IMR-90 (cell line): ENCODE results near the gene NCOA5. TPM values are rescaled to one million over a fixed set of nuclear protein-coding genes. Genes with fewer than 3 reads are reported as not detected.

ENCODE experiments used
- ATAC-seq: fragments of 200-7000 bp; cut with Tn5 transposase; 2 replicates; pipeline ENCODE4 v1.9.1; 2020; ENCODE audit warnings: low read depth, mild to moderate bottlenecking, moderate library complexity
- BruUV-seq: library from RNA; stranded (reverse); fragments of 400-500 nt; replicated peaks from 2 replicates; lab custom pipeline; 2021; lab: Mats Ljungman, UMichigan
- CTCF ChIA-PET: fragments of 300-600 bp; formaldehyde crosslinking; extraction: SDS; loops from one replicate; lab custom pipeline; 2021; ENCODE audit warnings: antibody characterized with exemption; lab: Yijun Ruan, JAX
- POLR2A ChIA-PET: fragments of 300-600 bp; sonication (Branson Sonifier 250); formaldehyde crosslinking; loops from one replicate; lab custom pipeline; 2022; ENCODE audit warnings: antibody characterized with exemption; ENCODE audit not compliant: unreplicated experiment; lab: Charles Lee
- DNase-seq: peaks from one replicate; pipeline ENCODE4 v3.0.0; 2013
- H2AFZ ChIP-seq: replicated peaks from 2 replicates; pipeline ENCODE3; 2013; ENCODE audit warnings: low read length, mild to moderate bottlenecking; ENCODE audit not compliant: poor library complexity
- H2AK5ac ChIP-seq: 2 replicates; pipeline ENCODE4 v1.6.1; 2013; ENCODE audit warnings: low read depth, low read length, inconsistent platforms
- H2AK9ac ChIP-seq: replicated peaks from 2 replicates; pipeline ENCODE3; 2013; ENCODE audit warnings: mild to moderate bottlenecking, low read depth, low read length, moderate library complexity; ENCODE audit not compliant: poor library complexity
- H2BK120ac ChIP-seq: 2 replicates; pipeline ENCODE4 v1.6.1; 2013; ENCODE audit warnings: low read depth, low read length, inconsistent platforms
- H2BK15ac ChIP-seq: 3 replicates; pipeline ENCODE4 v1.6.1; 2013; ENCODE audit warnings: low read depth, low read length, inconsistent platforms
- H2BK20ac ChIP-seq: 2 replicates; pipeline ENCODE4 v1.6.1; 2013; ENCODE audit warnings: low read depth, mild to moderate bottlenecking, inconsistent platforms, low read length, moderate library complexity
- H2BK5ac ChIP-seq: 2 replicates; pipeline ENCODE4 v1.6.1; 2013; ENCODE audit warnings: mild to moderate bottlenecking, low read depth, low read length, inconsistent platforms; ENCODE audit not compliant: poor library complexity, severe bottlenecking
- H3K14ac ChIP-seq: replicated peaks from 2 replicates; pipeline ENCODE4 v1.6.1; 2013; ENCODE audit warnings: low read depth, low read length, inconsistent platforms
- H3K18ac ChIP-seq: 2 replicates; pipeline ENCODE4 v1.6.1; 2013; ENCODE audit warnings: low read depth, low read length, control low read depth
- H3K23ac ChIP-seq: 2 replicates; pipeline ENCODE4 v1.6.1; 2013; ENCODE audit warnings: low read depth, low read length, inconsistent platforms
- H3K27ac ChIP-seq: 2 replicates; pipeline ENCODE4 v1.5.1; 2013; ENCODE audit warnings: mild to moderate bottlenecking, control low read depth, low read length; ENCODE audit not compliant: insufficient read depth
- H3K27me3 ChIP-seq: 2 replicates; pipeline ENCODE4 v1.6.1; 2013; ENCODE audit warnings: low read length; ENCODE audit not compliant: control insufficient read depth, insufficient read depth
- H3K36me3 ChIP-seq: 2 replicates; pipeline ENCODE4 v1.6.1; 2013; ENCODE audit warnings: low read length, mixed read lengths; ENCODE audit not compliant: control insufficient read depth, insufficient read depth
- H3K4ac ChIP-seq: 2 replicates; pipeline ENCODE4 v1.6.1; 2013; ENCODE audit warnings: low read depth, low read length, inconsistent platforms
- H3K4me1 ChIP-seq: 2 replicates; pipeline ENCODE4 v1.6.1; 2013; ENCODE audit warnings: low read length, mixed read lengths; ENCODE audit not compliant: control insufficient read depth, insufficient read depth
- H3K4me2 ChIP-seq: 2 replicates; pipeline ENCODE4 v1.6.1; 2013; ENCODE audit warnings: low read depth, mild to moderate bottlenecking, control low read depth, low read length, moderate library complexity
- H3K4me3 ChIP-seq: 2 replicates; pipeline ENCODE4 v1.5.1; 2013; ENCODE audit warnings: low read depth, mild to moderate bottlenecking, control low read depth, low read length, moderate library complexity; ENCODE audit not compliant: insufficient read depth
- H3K56ac ChIP-seq: 2 replicates; pipeline ENCODE4 v1.6.1; 2013; ENCODE audit warnings: low read length, inconsistent platforms; ENCODE audit not compliant: insufficient read depth; ENCODE audit errors: extremely low read depth
- H3K79me1 ChIP-seq, 2 experiments: 2 replicates each; pipeline ENCODE4 v1.6.1; 2013; ENCODE audit warnings: low read length in 2 of 2, inconsistent platforms in 1 of 2, low read depth in 1 of 2
- H3K9ac ChIP-seq: 2 replicates; pipeline ENCODE4 v1.6.1; 2013; ENCODE audit warnings: low read depth, low read length, control low read depth
- H3K9me1 ChIP-seq: 2 replicates; pipeline ENCODE4 v1.6.1; 2013; ENCODE audit warnings: low read length, inconsistent platforms; ENCODE audit not compliant: insufficient read depth
- H3K9me3 ChIP-seq: 2 replicates; pipeline ENCODE4 v1.6.1; 2013; ENCODE audit warnings: low read length; ENCODE audit not compliant: control insufficient read depth, insufficient read depth
- H4K20me1 ChIP-seq: 2 replicates; pipeline ENCODE4 v1.6.1; 2013; ENCODE audit warnings: low read length, inconsistent platforms; ENCODE audit not compliant: insufficient read depth
- H4K5ac ChIP-seq: 2 replicates; pipeline ENCODE4 v1.6.1; 2013; ENCODE audit warnings: mild to moderate bottlenecking, low read depth, low read length, control low read depth
- H4K8ac ChIP-seq, 2 experiments: 2 replicates each; pipeline ENCODE4 v1.6.1; 2013; ENCODE audit warnings: low read depth in 2 of 2, low read length in 2 of 2, control low read depth in 1 of 2, inconsistent platforms in 1 of 2
- H4K91ac ChIP-seq: 2 replicates; pipeline ENCODE4 v1.6.1; 2013; ENCODE audit warnings: low read depth, low read length, inconsistent platforms; ENCODE audit not compliant: insufficient read depth
- BHLHE40 ChIP-seq: fragments of 150-350 bp; IDR thresholded peaks from 2 replicates; pipeline ENCODE4 v1.6.1; 2016; ENCODE audit warnings: mild to moderate bottlenecking, low read depth, low read length
- CEBPB ChIP-seq: IDR thresholded peaks from 2 replicates; pipeline ENCODE4 v1.6.1; 2012; ENCODE audit warnings: low read depth, low read length, improper control_type of control experiment
- CHD1 ChIP-seq: IDR thresholded peaks from 2 replicates; pipeline ENCODE4 v1.6.1; 2012; ENCODE audit warnings: low read depth, low read length, improper control_type of control experiment
- FOS ChIP-seq: fragments of 150-350 bp; IDR thresholded peaks from 2 replicates; pipeline ENCODE4 v1.6.1; 2016; ENCODE audit warnings: low read depth, low read length
- MAFK ChIP-seq: IDR thresholded peaks from 2 replicates; pipeline ENCODE4 v1.6.1; 2012; ENCODE audit warnings: low read depth, low read length, improper control_type of control experiment
- MAZ ChIP-seq: IDR thresholded peaks from 2 replicates; pipeline ENCODE4 v1.6.1; 2012; ENCODE audit warnings: low read depth, mild to moderate bottlenecking, low read length, improper control_type of control experiment, moderate library complexity, borderline replicate concordance
- MXI1 ChIP-seq: IDR thresholded peaks from 2 replicates; pipeline ENCODE4 v1.6.1; 2012; ENCODE audit warnings: low read depth, mild to moderate bottlenecking, low read length, moderate library complexity, borderline replicate concordance
- NFE2L2 ChIP-seq: fragments of 150-350 bp; IDR thresholded peaks from 2 replicates; pipeline ENCODE4 v1.6.1; 2016; ENCODE audit warnings: low read depth, mild to moderate bottlenecking, low read length
- POLR2A ChIP-seq: IDR thresholded peaks from 2 replicates; pipeline ENCODE4 v1.6.1; 2012; ENCODE audit warnings: mild to moderate bottlenecking, low read depth, low read length
- RAD21 ChIP-seq: IDR thresholded peaks from 2 replicates; pipeline ENCODE4 v1.6.1; 2012; ENCODE audit warnings: low read length, improper control_type of control experiment
- RCOR1 ChIP-seq: IDR thresholded peaks from 2 replicates; pipeline ENCODE4 v1.6.1; 2012; ENCODE audit warnings: mild to moderate bottlenecking, low read length, improper control_type of control experiment; ENCODE audit not compliant: insufficient replicate concordance
- RFX5 ChIP-seq: IDR thresholded peaks from 2 replicates; pipeline ENCODE4 v1.8.0; 2012; ENCODE audit warnings: low read depth, mild to moderate bottlenecking, low read length, moderate library complexity
- SMC3 ChIP-seq: fragments of 150-350 bp; IDR thresholded peaks from 2 replicates; pipeline ENCODE4 v1.6.1; 2016; ENCODE audit warnings: low read depth, mild to moderate bottlenecking, antibody characterized with exemption, low read length, moderate library complexity
- WGBS, 2 experiments: methylation state at CpG; one replicate each; pipeline versions ENCODE4 v1.1.5 to v1.1.7; 2013; ENCODE audit warnings: missing lambda C conversion rate in 2 of 2; ENCODE audit not compliant: insufficient read length in 1 of 2; ENCODE audit errors: extremely low coverage in 2 of 2; 5-methylcytosine and 5-hydroxymethylcytosine counted together
- dilution Hi-C: fragments of 300-500 bp; cut with HindIII; formaldehyde crosslinking; loops from one replicate; pipeline ENCODE4 v1.14.3; 2018; ENCODE audit warnings: low sequenced_read_pairs; ENCODE audit not compliant: unreplicated experiment
- in situ Hi-C: fragments of 300-500 bp; cut with MboI; formaldehyde crosslinking; loops from 3 replicates; pipeline ENCODE4 v1.14.3; 2019; ENCODE audit warnings: low sequenced_read_pairs, inconsistent platforms, mixed read lengths
- intact Hi-C: fragments of 100-400 bp; cut with micrococcal nuclease; formaldehyde crosslinking; loops from 2 replicates; pipeline ENCODE4 v1.10.0; 2022
- polyA plus RNA-seq, 3 experiments: library from polyadenylated mRNA; depleted of rRNA; stranded (reverse); fragments of >200 nt; gene quantifications; 2 replicates each; pipeline ENCODE4 v1.2.3, GENCODE V29; 2012; ENCODE audit warnings: low replicate concordance in 1 of 3
- total RNA-seq: library from RNA; depleted of rRNA; stranded (reverse); fragments of >200 nt; gene quantifications from 2 replicates; pipeline ENCODE4 v1.2.3, GENCODE V29; 2012
- TF ChIP-seq, protein P1 (sequence below): fragments of 150-350 bp; IDR thresholded peaks from 2 replicates; pipeline ENCODE4 v1.6.1; 2016; ENCODE audit warnings: low read depth, mild to moderate bottlenecking, low read length, moderate library complexity, borderline replicate concordance
- TF ChIP-seq, protein P2 (sequence below): conservative IDR thresholded peaks from 2 replicates; pipeline ENCODE4 v1.5.1; 2012; ENCODE audit warnings: mild to moderate bottlenecking, low read depth, low read length, improper control_type of control experiment
- TF ChIP-seq, protein P3 (sequence below): fragments of 150-350 bp; IDR thresholded peaks from 2 replicates; pipeline ENCODE4 v1.6.1; 2017; ENCODE audit warnings: mild to moderate bottlenecking, antibody characterized with exemption, low read length, low read depth

The NCOA5 gene
- total and polyA plus RNA-seq, 2 of the 4 experiments (the other 2 are of a cell fraction), result 17.4 to 20.6 TPM

DNA sequence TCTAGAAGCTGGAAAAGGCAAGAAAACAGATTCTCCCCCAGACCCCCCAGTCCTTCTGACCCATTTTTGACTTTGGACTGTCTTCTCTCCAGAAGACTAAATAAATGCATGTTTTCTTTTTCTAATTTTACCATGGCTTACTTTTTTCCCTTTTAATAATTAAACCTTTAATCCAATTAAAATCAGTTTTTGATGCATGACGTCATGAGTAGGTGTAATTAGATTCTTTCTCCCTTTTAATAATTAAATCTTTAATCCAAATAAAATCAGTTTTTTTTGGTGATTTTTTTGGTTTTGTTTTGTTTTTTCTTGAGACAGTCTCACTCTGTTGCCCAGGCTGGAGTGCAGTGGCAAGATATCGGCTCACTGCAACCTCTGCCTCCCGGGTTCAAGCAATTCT is 13.2 kb upstream of the NCOA5 start:
- H3K4me2 ChIP-seq, result no peak overlapping the region
- no peaks in the 10 kb centered on the region for H3K4me1 ChIP-seq
- DNase-seq (no peak), ATAC-seq (no peak)
- no peak overlapping the region for H3K23ac ChIP-seq
- H4K5ac ChIP-seq, result no peak overlapping the region
- no peak overlapping the region for H3K9ac ChIP-seq
- H2AK5ac ChIP-seq, result no peak overlapping the region
- H3K56ac ChIP-seq, result no peak overlapping the region
- H3K27me3 ChIP-seq, result peaks cover 22% of the 10 kb centered on the region
- no peak overlapping the region for H4K8ac ChIP-seq
- intact Hi-C loops (no loop called here), dilution Hi-C loops (no loop called here), in situ Hi-C loops (no loop called here)
- H3K14ac ChIP-seq, result no peak overlapping the region
- no peak overlapping the region for H3K27ac ChIP-seq
- BruUV-seq, result no TSS peak
- H3K9me3 ChIP-seq, result peaks cover 3% of the 10 kb centered on the region; the same call in 1 of the 2 replicates
- WGBS, 2 experiments, result no CpG with 5 or more reads among the region's 3 CpGs
- H2BK5ac ChIP-seq, result no peak overlapping the region
- no peak overlapping the region for H2BK15ac ChIP-seq
- TF ChIP-seq RCOR1 (no peak), FOS (no peak), CHD1 (no peak), MAFK (no peak), RFX5 (no peak), BHLHE40 (no peak), CEBPB (no peak), NFE2L2 (no peak), MXI1 (no peak), MAZ (no peak), SMC3 (no peak), RAD21 (no peak), POLR2A (no peak)
- TF ChIP-seq, protein P1, sequence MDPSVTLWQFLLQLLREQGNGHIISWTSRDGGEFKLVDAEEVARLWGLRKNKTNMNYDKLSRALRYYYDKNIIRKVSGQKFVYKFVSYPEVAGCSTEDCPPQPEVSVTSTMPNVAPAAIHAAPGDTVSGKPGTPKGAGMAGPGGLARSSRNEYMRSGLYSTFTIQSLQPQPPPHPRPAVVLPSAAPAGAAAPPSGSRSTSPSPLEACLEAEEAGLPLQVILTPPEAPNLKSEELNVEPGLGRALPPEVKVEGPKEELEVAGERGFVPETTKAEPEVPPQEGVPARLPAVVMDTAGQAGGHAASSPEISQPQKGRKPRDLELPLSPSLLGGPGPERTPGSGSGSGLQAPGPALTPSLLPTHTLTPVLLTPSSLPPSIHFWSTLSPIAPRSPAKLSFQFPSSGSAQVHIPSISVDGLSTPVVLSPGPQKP, result no peak
- TF ChIP-seq, protein P2, sequence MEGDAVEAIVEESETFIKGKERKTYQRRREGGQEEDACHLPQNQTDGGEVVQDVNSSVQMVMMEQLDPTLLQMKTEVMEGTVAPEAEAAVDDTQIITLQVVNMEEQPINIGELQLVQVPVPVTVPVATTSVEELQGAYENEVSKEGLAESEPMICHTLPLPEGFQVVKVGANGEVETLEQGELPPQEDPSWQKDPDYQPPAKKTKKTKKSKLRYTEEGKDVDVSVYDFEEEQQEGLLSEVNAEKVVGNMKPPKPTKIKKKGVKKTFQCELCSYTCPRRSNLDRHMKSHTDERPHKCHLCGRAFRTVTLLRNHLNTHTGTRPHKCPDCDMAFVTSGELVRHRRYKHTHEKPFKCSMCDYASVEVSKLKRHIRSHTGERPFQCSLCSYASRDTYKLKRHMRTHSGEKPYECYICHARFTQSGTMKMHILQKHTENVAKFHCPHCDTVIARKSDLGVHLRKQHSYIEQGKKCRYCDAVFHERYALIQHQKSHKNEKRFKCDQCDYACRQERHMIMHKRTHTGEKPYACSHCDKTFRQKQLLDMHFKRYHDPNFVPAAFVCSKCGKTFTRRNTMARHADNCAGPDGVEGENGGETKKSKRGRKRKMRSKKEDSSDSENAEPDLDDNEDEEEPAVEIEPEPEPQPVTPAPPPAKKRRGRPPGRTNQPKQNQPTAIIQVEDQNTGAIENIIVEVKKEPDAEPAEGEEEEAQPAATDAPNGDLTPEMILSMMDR, result no peak
- TF ChIP-seq, protein P3, sequence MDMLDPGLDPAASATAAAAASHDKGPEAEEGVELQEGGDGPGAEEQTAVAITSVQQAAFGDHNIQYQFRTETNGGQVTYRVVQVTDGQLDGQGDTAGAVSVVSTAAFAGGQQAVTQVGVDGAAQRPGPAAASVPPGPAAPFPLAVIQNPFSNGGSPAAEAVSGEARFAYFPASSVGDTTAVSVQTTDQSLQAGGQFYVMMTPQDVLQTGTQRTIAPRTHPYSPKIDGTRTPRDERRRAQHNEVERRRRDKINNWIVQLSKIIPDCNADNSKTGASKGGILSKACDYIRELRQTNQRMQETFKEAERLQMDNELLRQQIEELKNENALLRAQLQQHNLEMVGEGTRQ, result no peak
- H2BK20ac ChIP-seq, result no peak overlapping the region
- H3K79me1 ChIP-seq, result no peaks in the 10 kb centered on the region
- CTCF ChIA-PET, result no interaction called here
- no peak overlapping the region for H2BK120ac ChIP-seq
- POLR2A ChIA-PET, result no interaction called here
- no peak overlapping the region for H3K4ac ChIP-seq
- H3K18ac ChIP-seq, result no peak overlapping the region
- H4K20me1 ChIP-seq, result no peaks in the 10 kb centered on the region
- H3K36me3 ChIP-seq, result no peaks in the 10 kb centered on the region
- no peak overlapping the region for H2AFZ ChIP-seq
- H3K9me1 ChIP-seq, result no peaks in the 10 kb centered on the region
- no peak overlapping the region for H2AK9ac ChIP-seq
- H3K4me3 ChIP-seq, result no peak overlapping the region
- no peak overlapping the region for H4K91ac ChIP-seq
